GM19438 (cell line): ENCODE results near the gene SERPINB2.
"Not testable (repeated sequence)": the region's sequence is repeated elsewhere in the genome, so short reads cannot be mapped to it uniquely, and the experiment has no call there.

Experiments
- ATAC-seq: cut with Tn5 transposase; IDR thresholded peaks from one replicate; pipeline ENCODE4 v1.9.1; 2021; ENCODE audit warnings: low read depth; ENCODE audit not compliant: unreplicated experiment

The SERPINB2 gene

DNA sequence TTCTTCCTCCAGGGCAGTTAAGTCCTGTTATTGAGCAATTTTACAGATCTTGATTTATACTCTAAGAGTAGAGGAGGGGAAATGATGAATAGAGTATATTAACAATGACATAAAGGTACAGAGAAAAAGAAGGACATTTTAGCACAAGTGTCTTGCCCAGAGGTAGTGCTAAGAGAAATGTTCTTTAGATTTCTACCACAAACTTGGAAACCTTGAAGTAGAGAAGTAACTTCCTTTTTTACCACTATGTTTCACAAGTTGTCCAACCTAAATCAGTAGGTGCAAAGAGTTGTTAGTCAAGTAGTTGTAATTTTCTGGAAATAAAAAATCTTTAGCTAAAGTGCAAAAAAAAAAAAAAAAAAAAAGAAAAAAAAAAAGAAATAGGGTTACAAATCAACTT lies 41.9 kb downstream of the SERPINB2 start:
- not testable (repeated sequence) for ATAC-seq

- ATAC-seq, result no peak
Observed at GRCh38 chr18:63930773-63931354, 43.4 kb downstream of the SERPINB2 start.

DNA sequence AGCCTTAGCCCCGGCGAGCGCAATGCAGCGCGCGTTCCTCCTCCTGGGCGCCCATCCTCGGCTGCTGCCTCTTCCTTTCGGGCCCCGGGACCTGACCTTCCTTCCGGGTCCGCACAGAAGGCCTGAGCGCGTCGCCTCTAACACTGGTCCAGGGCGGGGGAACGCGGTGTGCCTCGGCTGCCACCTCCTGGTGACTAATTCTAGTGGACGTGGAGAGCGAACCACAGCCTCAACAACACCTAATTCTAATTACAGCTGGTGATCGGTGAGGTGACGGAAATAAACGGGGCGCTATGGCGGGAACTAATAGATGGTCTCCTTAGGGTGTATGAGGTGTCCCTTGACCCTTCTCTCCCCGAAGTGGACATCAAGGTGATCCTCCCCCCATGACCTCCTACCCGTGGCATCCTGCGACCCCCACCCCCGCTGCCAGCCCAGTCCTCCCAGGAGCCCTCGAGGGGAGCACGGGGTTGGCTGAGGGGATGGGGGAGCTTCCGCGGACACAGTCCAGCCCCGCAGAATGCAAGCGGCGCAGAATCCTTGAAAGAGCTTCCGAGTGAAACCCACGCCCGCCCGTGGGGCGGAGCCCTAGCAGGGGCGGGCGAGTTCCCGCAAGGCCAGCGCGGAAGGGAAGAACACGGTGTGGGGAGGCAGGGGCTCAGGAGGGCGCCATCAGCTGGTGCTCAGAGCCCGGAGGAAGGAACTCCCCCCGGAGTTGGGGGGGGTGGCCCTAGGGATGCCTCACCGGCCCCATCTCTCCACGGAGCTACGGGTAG lies 48.8 kb downstream of the SERPINB2 start:
- ATAC-seq, result peak; percentile 98

DNA sequence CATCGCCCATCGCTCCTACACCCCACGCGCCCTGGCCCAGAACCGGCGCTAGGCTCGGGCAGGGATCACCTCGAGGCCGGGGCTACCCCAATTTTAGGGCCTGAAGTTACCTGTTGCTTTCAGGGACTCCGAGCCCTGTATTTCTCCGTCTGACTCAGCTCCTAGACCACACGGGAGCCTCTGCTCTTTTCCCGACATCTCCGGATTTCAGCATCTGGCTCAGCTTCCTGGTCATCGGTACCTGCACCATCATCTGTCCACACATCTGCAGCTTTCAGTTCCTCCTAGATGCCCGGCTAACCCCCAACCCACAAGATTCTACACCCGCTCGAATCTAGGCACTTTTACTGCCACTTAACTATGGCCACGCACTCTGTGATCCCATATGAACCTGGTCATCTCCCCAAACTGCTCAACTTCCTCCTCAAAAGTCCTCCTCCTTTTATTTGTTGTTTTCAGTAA lies 49.5 kb downstream of the SERPINB2 start:
- no peak for ATAC-seq

GRCh38 chr18:63940008-63940407 lies 52.5 kb downstream of the SERPINB2 start:
- ATAC-seq, result no peak

- not testable (repeated sequence) for ATAC-seq
Observed at GRCh38 chr18:63940543-63941050, 53.1 kb downstream of the SERPINB2 start.

DNA sequence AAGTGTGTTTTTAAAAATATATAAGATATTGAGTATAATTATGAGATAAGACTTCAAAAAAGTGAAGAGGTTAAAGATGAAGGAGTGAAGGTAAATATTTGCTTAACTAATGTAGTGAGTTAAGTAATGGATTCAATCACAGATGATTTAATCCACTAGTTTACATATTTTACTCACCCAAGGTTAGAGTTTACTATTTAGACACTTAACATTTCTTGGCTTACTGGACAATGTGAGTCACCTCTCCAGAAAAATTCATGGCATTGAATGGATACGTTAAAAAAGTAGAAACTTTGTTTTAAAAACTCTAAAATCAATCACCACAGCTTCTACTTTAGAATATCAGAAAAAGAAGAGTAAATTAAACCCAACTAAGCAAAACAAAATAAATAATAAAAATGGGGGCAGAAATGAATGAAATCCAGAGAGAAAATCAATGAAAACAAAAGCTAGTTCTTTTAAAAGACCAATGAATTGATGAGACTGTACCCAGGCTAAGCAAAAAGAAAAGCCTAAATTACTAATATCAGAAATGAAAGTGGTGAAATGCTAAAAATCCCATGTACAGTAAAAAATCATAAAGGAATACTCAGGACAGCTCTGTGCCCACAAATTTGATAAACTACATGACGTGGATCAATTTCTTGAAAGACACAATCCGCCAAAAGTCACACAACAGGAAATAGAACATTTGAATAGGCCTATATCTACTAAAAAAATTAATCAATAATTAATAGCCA lies 59.7 kb downstream of the SERPINB2 start:
- no peak for ATAC-seq

- peak; percentile 90 for ATAC-seq
Observed at GRCh38 chr18:63949068-63949737, 61.7 kb downstream of the SERPINB2 start, which contains the start of gene HMSD. Gene HMSD (plus strand): TSS chr18:63949301. CDS start chr18:63953456, 4,155 bp downstream.

DNA sequence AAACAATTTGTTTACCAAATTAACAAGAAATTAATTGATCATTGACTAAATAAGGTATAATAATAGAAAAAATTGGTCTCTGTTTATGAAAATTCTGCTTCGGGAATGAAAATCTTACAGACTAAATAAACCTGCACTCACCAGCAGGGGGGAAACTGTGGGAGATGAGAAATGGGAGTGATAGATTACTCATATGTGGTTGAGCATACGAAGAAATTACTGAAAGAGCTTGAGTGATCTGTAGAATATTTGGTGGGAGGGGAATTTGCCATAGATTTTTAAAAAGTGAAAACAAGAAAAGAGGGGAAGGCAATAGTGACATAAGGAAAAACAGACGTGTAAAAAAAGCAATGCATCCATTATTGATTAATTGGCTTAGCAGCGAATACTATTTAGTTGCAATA lies 63.8 kb downstream of the SERPINB2 start:
- peak; percentile 41 for ATAC-seq
